Vagina (tissue), 2 donors: ENCODE measurements around the gene ADCY5.

Experiments
- POLR2A ChIP-seq, 2 donors: fragments of 450-650 bp; IDR thresholded peaks; one replicate each; pipeline ENCODE4 v1.6.1; 2017; ENCODE audit warnings: antibody characterized with exemption in 2 of 2, mild to moderate bottlenecking in 2 of 2, moderate library complexity in 2 of 2
- POLR2AphosphoS5 ChIP-seq, 2 donors: sonication (generic); formaldehyde crosslinking; IDR thresholded peaks; one replicate each; pipeline ENCODE4 v1.9.0; 2017; ENCODE audit warnings: antibody characterized with exemption in 2 of 2, mild to moderate bottlenecking in 2 of 2, low read depth in 1 of 2; ENCODE audit not compliant: insufficient read depth in 1 of 2
- TF ChIP-seq, protein P1 (sequence below), 3 experiments: fragments of 450-650 bp in 2 of 3; fragments of 200-600 bp in 1 of 3; sonication (generic) in 1 of 3; IDR thresholded peaks; one replicate each; pipeline ENCODE4 v1.5.1; 2017 to 2019; ENCODE audit warnings: antibody characterized with exemption in 3 of 3, mild to moderate bottlenecking in 2 of 3, moderate library complexity in 2 of 3

GRCh38 chr3:123344907-123345594 lies 103.8 kb downstream of the ADCY5 start:
- TF ChIP-seq, protein P1, sequence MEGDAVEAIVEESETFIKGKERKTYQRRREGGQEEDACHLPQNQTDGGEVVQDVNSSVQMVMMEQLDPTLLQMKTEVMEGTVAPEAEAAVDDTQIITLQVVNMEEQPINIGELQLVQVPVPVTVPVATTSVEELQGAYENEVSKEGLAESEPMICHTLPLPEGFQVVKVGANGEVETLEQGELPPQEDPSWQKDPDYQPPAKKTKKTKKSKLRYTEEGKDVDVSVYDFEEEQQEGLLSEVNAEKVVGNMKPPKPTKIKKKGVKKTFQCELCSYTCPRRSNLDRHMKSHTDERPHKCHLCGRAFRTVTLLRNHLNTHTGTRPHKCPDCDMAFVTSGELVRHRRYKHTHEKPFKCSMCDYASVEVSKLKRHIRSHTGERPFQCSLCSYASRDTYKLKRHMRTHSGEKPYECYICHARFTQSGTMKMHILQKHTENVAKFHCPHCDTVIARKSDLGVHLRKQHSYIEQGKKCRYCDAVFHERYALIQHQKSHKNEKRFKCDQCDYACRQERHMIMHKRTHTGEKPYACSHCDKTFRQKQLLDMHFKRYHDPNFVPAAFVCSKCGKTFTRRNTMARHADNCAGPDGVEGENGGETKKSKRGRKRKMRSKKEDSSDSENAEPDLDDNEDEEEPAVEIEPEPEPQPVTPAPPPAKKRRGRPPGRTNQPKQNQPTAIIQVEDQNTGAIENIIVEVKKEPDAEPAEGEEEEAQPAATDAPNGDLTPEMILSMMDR (IDR thresholded peaks at IDR 0.05): no peak
- no peak for TF ChIP-seq POLR2AphosphoS5 (IDR thresholded peaks at IDR 0.05; ENCODE audit: insufficient read depth in 1 of 2, low read depth in 1 of 2)
- TF ChIP-seq POLR2A (IDR thresholded peaks at IDR 0.05): no peak
